ENCODE results near the gene LIMS2.

DNA sequence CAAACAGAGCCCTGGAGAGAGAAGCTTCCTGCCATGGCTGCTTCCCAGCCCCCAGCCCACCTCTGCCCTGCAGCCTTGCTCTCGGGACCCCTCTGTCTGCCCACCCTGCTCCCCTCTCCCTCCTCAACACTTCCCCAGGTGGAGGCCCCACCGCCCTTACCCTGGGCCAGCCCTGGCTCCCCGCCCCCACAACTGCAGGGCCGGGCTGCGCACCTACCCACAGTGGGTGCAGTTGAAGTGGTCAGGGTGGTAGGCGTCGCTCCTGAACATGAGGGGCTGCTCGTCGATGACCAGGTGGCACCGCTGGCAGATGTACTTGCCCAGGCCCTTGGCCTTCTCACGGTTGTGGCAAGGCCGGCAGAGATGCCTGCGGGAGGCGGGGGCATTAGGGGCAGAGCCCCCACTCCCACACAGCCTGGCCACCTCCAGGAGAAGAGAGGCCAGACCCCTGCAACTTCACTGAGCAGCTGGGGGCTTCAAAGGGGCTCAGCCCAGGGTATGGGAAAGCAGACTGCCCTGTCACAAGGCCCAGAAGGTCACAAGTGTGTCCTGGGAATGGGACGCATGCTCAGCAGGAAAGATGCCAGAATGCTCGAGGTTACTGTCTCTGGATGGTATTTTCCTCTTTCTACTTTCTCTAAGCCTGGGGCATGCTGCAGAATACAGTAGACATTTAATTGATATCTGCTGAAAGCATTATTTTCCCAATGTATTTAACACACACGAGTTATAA, 32.5 kb downstream of the LIMS2 start:
- TF ChIP-seq, protein P1, sequence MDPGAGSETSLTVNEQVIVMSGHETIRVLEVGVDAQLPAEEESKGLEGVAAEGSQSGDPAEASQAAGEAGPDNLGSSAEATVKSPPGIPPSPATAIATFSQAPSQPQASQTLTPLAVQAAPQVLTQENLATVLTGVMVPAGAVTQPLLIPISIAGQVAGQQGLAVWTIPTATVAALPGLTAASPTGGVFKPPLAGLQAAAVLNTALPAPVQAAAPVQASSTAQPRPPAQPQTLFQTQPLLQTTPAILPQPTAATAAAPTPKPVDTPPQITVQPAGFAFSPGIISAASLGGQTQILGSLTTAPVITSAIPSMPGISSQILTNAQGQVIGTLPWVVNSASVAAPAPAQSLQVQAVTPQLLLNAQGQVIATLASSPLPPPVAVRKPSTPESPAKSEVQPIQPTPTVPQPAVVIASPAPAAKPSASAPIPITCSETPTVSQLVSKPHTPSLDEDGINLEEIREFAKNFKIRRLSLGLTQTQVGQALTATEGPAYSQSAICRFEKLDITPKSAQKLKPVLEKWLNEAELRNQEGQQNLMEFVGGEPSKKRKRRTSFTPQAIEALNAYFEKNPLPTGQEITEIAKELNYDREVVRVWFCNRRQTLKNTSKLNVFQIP (CRISPR knock-in tag; IDR thresholded peaks at IDR 0.05; ENCODE audit: borderline replicate concordance, low read depth) = no peak
- no peak for TF ChIP-seq RARB (CRISPR knock-in tag; IDR thresholded peaks at IDR 0.05)
- no peak for TF ChIP-seq ZFP30 (CRISPR knock-in tag; IDR thresholded peaks at IDR 0.05)
- no peak for TF ChIP-seq ZC3H10 (CRISPR knock-in tag; IDR thresholded peaks at IDR 0.05)
- TF ChIP-seq OSR1 (CRISPR knock-in tag; IDR thresholded peaks at IDR 0.05) = no peak
- no peak for TF ChIP-seq TCF4 (CRISPR knock-in tag; IDR thresholded peaks at IDR 0.05; ENCODE audit: borderline replicate concordance)
- TF ChIP-seq CSRNP3 (CRISPR knock-in tag; IDR thresholded peaks at IDR 0.05) = no peak
- TF ChIP-seq ZNF8 (CRISPR knock-in tag; IDR thresholded peaks at IDR 0.05) = no peak
- no peak for TF ChIP-seq CSDC2 (CRISPR knock-in tag; IDR thresholded peaks at IDR 0.05)
- no peak for TF ChIP-seq ZNF70 (CRISPR knock-in tag; IDR thresholded peaks at IDR 0.05)
- TF ChIP-seq ARNTL (CRISPR knock-in tag; IDR thresholded peaks at IDR 0.05; ENCODE audit: borderline replicate concordance, low read depth) = no peak
